GM12875 (cell line): ENCODE results near the gene SMURF2.
"Not testable (repeated sequence)": the region's sequence is repeated elsewhere in the genome, so short reads cannot be mapped to it uniquely, and the experiment has no call there.

ENCODE experiments used
- H3K4me3 ChIP-seq: one replicate; pipeline ENCODE4 v1.5.1; 2011; ENCODE audit warnings: low read depth, low read length, control low read depth
- TF ChIP-seq, protein P1 (sequence below): IDR thresholded peaks from 2 replicates; pipeline ENCODE4 v1.5.1; 2011; ENCODE audit warnings: low read depth, mild to moderate bottlenecking, control low read depth, inconsistent platforms, low read length, moderate library complexity, borderline replicate concordance; ENCODE audit not compliant: insufficient read depth

SMURF2 gene

DNA sequence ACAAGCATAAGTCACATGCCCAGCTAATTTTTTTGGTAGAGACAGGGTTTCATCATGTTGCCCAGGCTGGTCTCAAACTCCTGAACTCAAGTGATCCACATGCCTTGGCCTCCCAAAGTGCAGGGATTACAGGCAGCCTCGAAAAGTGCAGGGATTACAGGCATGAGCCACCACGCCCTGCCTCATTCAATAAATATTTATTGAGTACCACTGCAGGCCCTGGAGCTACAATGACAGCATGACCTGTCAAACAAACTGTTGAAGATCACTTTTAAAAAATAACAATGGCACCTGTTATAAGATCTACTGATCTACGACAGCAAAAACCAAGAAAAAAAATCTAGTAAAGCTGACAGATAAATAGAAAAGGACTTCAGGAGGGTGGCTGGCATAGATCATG lies 79.1 kb downstream of the SMURF2 start:
- no peak overlapping the region for H3K4me3 ChIP-seq
- TF ChIP-seq, protein P1, sequence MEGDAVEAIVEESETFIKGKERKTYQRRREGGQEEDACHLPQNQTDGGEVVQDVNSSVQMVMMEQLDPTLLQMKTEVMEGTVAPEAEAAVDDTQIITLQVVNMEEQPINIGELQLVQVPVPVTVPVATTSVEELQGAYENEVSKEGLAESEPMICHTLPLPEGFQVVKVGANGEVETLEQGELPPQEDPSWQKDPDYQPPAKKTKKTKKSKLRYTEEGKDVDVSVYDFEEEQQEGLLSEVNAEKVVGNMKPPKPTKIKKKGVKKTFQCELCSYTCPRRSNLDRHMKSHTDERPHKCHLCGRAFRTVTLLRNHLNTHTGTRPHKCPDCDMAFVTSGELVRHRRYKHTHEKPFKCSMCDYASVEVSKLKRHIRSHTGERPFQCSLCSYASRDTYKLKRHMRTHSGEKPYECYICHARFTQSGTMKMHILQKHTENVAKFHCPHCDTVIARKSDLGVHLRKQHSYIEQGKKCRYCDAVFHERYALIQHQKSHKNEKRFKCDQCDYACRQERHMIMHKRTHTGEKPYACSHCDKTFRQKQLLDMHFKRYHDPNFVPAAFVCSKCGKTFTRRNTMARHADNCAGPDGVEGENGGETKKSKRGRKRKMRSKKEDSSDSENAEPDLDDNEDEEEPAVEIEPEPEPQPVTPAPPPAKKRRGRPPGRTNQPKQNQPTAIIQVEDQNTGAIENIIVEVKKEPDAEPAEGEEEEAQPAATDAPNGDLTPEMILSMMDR: no peak

DNA sequence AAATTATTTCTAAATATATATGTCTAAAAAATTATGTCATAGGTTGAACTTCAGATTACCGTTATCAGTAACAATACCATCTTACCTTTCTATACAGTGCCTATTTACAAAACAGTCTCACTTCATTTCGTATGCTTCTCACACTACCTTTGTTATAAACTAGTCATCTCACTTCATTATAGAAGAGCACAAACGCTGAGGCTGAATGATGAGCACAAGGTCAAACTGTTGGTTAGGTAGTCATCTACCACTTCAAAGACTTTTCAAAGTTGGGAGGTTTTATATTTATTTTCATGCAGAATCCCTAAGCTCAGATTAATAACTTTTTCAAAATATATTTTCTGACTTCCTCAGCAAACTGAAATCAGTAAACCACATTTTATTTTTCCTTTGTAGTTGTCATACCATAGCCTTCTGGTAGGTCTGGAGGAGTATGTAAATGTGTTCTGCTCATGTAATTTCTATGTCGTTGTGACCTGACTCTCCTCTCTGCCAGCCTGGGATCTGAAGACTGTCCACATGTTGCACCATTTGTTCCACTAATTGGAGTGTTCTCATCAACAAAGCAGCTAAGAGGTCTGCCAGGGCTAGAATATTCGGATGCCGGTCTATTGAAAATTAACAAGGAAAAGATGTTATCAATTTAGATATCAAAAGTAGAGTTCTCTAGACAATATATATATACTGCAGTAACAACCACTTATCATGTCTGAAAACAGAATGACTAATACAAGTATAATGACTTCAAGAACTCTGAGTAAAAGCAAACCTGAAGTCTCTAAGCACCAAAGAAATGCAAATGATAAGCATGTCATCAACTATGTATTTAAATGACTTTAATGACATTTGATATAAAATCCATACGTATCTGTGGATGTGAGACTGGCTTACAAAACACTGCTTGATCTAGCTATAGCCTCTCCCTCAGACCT lies 81.5 kb downstream of the SMURF2 start:
- no peak overlapping the region for H3K4me3 ChIP-seq
- TF ChIP-seq, protein P1: no peak

DNA sequence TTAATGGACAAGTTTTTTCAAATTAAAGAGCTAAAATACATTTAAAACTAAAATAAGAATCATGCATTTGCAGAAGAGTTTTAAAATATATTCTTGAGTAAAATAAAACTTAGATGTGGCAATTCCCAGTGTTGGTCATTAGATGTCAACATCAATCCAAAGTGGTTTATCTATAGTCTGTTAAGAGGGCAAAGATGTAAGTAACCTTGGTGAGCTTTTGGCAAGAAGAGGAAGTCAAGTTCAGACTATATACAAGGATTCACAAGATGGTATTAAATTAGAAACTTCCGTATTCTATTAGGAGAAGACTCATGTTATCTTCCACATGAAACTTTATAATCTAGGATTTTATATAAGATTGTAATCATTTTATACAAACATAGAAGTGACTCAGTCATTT lies 82.2 kb downstream of the SMURF2 start:
- H3K4me3 ChIP-seq: no peak overlapping the region
- TF ChIP-seq, protein P1: no peak

DNA sequence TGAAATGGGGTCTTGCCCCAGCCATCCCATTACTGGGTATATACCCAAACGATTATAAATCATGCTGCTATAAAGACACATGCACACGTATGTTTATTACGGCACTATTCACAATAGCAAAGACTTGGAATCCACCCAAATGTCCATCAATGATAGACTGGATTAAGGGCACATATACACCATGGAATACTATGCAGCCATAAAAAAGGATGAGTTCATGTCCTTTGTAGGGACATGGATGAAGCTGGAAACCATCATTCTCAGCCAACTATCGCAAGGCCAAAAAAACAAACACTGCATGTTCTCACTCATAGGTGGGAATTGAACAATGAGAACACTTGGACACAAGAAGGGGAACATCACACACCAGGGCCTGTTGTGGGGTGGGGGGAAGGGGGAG lies 85.1 kb downstream of the SMURF2 start:
- H3K4me3 ChIP-seq: not testable (repeated sequence)

DNA sequence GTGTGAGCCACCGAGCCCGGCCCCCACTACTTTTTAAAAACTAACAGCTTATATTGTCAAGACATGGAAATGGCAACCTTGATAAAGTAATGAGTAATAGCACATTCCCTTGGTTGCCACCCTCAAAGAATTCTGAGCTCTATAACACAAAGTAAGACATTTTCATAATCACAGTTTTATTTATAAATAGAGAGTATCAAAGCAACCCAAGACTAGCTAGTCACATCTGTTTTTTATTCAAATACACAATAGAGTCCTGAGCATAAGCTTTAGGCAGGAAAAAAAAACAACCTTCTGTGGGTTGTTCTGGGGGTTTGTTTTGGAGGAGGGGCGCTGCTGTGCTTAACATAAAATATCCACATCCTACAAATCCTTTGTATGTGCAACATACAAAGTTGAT lies 86.7 kb downstream of the SMURF2 start:
- TF ChIP-seq, protein P1: no peak
- no peak overlapping the region for H3K4me3 ChIP-seq

DNA sequence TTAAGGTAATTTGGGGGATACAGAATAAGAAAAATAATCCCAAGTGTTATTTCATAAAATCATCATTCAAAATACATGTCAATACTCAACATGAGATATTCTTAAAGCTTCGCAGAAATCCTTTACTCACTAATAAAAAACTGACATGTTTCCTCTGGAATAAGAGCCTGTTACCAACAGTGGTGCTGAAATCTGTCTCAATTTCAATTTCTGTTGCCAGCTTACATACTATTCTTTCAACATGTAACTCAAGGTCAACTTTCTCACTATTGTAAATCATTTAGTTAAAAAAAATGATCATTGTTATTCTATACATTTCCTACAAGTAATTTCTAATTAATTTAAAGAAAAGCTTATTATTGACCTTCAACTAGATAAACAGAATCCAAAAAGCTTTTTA lies 87.5 kb downstream of the SMURF2 start:
- no peak overlapping the region for H3K4me3 ChIP-seq
- TF ChIP-seq, protein P1: no peak

DNA sequence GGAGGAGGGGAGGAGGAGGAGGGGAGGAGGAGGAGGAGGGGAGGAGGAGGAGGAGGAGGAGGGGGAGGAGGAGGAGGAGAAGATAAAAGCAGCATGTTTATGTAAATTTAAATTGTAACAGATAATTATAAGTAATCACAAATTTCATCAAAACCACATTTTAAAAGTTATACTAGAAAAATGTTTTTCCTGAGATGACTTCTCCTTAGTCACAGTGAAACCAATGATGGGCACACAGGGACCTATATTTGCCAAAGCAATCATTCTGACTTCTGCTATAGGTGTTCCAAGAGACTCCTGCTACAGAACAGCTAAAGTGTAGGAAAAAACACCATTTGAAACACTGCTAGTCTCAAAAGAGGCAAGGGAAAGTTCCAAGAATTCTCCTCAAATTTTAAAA lies 88.9 kb downstream of the SMURF2 start:
- H3K4me3 ChIP-seq: no peak overlapping the region
- TF ChIP-seq, protein P1: no peak
